ENCODE results near the gene PPP1R12B.
"Not testable (repeated sequence)": the region's sequence is repeated elsewhere in the genome, so short reads cannot be mapped to it uniquely, and the experiment has no call there.

The PPP1R12B gene

GRCh38 chr1:202452508-202452907 lies 104.0 kb downstream of the PPP1R12B start:
- no peak for DNase-seq (ENCODE audit: low read depth)

GRCh38 chr1:202456372-202457169 lies 108.1 kb downstream of the PPP1R12B start:
- DNase-seq (ENCODE audit: low read depth): peak; percentile 68

GRCh38 chr1:202458651-202459050 lies 110.2 kb downstream of the PPP1R12B start:
- DNase-seq (ENCODE audit: low read depth): not testable (repeated sequence)

- DNase-seq (ENCODE audit: low read depth): peak; percentile 42
Measured at GRCh38 chr1:202459470-202460142, 111.1 kb downstream of the PPP1R12B start.

- DNase-seq (ENCODE audit: low read depth): peak; percentile 69
Measured at GRCh38 chr1:202460143-202460495, 111.6 kb downstream of the PPP1R12B start.

GRCh38 chr1:202462342-202463076 lies 114.0 kb downstream of the PPP1R12B start:
- no peak for DNase-seq (ENCODE audit: low read depth)

GRCh38 chr1:202464153-202464742 lies 115.7 kb downstream of the PPP1R12B start:
- DNase-seq (ENCODE audit: low read depth): peak; percentile 57

- DNase-seq (ENCODE audit: low read depth): not testable (repeated sequence)
Measured at GRCh38 chr1:202465644-202466270, 117.3 kb downstream of the PPP1R12B start.

- not testable (repeated sequence) for DNase-seq (ENCODE audit: low read depth)
Measured at GRCh38 chr1:202466339-202466738, 117.8 kb downstream of the PPP1R12B start.

GRCh38 chr1:202467381-202467780 lies 118.9 kb downstream of the PPP1R12B start:
- DNase-seq (ENCODE audit: low read depth): not testable (repeated sequence)

- DNase-seq (ENCODE audit: low read depth): not testable (repeated sequence)
Measured at GRCh38 chr1:202468695-202469094, 120.2 kb downstream of the PPP1R12B start.

GRCh38 chr1:202469123-202469522 lies 120.6 kb downstream of the PPP1R12B start:
- DNase-seq (ENCODE audit: low read depth): not testable (repeated sequence)

GRCh38 chr1:202471246-202471645 lies 122.7 kb downstream of the PPP1R12B start:
- no peak for DNase-seq (ENCODE audit: low read depth)

GRCh38 chr1:202472347-202473124 lies 124.0 kb downstream of the PPP1R12B start:
- DNase-seq (ENCODE audit: low read depth): not testable (repeated sequence)

GRCh38 chr1:202473266-202474045 lies 125.0 kb downstream of the PPP1R12B start:
- not testable (repeated sequence) for DNase-seq (ENCODE audit: low read depth)

- DNase-seq (ENCODE audit: low read depth): not testable (repeated sequence)
Measured at GRCh38 chr1:202479661-202480060, 131.2 kb downstream of the PPP1R12B start.

- not testable (repeated sequence) for DNase-seq (ENCODE audit: low read depth)
Measured at GRCh38 chr1:202480640-202481039, 132.1 kb downstream of the PPP1R12B start.

- not testable (repeated sequence) for DNase-seq (ENCODE audit: low read depth)
Measured at GRCh38 chr1:202483362-202483761, 134.9 kb downstream of the PPP1R12B start.

- DNase-seq (ENCODE audit: low read depth): not testable (repeated sequence)
Measured at GRCh38 chr1:202484032-202484431, 135.5 kb downstream of the PPP1R12B start.

GRCh38 chr1:202484820-202485219 lies 136.3 kb downstream of the PPP1R12B start:
- DNase-seq (ENCODE audit: low read depth): not testable (repeated sequence)
